HG02870 (cell line): ENCODE measurements around the gene COPG2.
"Not testable (repeated sequence)": the region's sequence is repeated elsewhere in the genome, so short reads cannot be mapped to it uniquely, and the experiment has no call there.

Experiments
- ATAC-seq: cut with Tn5 transposase; IDR thresholded peaks from one replicate; pipeline ENCODE4 v1.9.1; 2021; ENCODE audit warnings: mild to moderate bottlenecking, moderate library complexity; ENCODE audit not compliant: unreplicated experiment

COPG2 gene

GRCh38 chr7:130649004-130649790 is 19.4 kb downstream of the COPG2 start:
- ATAC-seq = peak; percentile 71

DNA sequence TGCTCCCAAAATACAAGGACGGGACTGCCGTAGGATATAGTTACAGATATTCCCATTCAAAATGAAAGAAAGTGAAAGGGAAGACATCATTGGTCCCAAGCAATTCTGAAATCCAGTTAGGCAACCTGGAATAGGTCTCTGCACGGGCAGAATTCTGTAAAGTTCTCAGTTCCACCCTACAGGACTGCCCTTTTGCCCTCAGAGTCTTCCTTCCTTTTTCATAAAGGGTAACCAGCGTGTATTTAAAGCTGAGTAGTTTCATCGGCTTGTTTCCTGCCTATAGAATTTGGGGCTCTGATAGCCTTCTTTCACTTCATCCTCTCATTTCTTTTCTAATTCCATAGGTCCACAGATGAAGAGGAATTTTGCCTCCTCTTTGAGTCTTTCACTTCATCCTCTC is 20.0 kb downstream of the COPG2 start:
- peak; percentile 23 for ATAC-seq

DNA sequence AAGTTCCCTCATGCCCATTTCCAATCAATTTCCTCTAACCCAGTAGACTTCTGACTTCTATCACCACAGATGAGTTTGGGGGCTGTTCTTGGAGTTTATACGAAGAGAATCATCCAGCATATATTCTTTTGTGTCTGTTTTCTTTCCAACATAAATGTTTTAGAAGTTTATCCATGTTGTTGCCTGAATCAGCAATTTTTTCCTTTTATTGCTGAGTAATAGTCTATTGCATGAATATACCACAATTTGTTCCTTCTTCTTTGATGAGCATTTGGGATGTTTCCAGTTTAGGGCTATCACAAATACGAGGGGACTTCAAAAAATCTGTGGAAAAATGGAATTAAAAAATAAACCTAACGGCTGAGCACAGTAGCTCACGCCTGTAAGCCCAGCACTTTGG is 26.2 kb downstream of the COPG2 start:
- no peak for ATAC-seq

DNA sequence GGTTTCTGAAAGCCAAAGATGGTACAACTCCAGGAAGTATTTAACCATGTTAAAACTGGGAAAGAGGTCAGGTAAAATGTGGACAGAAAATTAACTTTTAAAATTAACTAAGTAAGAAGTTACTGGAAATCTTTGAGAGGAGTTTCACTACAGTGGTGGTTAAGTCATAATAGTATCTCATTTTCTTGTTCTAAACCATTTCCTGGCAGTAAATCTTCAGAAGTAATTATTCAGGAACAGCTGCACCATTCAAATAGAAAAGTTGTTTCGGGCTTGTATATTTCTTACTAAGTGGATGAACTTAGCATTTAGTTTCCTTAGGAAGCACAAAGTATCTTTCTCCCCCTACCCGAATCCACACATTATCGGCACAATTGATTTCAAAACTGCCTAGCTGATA is 27.1 kb downstream of the COPG2 start:
- no peak for ATAC-seq

GRCh38 chr7:130641040-130641439 is 27.5 kb downstream of the COPG2 start:
- ATAC-seq = no peak

- ATAC-seq = no peak
Observed at GRCh38 chr7:130639388-130639787, 29.2 kb downstream of the COPG2 start.

DNA sequence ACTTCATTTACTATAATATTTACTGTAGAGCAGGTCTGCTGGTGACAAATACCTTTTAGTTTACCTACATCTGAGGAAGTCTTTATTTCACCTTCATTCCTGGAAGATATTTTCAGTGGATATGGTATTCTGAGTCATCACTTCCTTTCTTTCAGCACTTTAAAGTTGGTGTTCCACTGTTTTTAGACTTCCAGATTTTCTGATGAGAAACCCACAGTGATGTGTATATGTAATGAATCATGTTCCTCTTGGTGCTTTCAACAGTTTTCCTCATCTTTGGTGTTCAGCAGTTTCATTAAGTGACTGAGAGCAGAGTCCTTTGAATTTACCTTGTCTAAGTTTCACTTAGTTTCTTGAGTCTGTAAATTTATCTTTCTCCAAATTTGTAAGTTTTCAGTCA is 36.4 kb downstream of the COPG2 start:
- no peak for ATAC-seq

GRCh38 chr7:130628901-130629300 is 39.6 kb downstream of the COPG2 start:
- no peak for ATAC-seq

GRCh38 chr7:130627775-130628174 is 40.8 kb downstream of the COPG2 start:
- ATAC-seq = no peak

DNA sequence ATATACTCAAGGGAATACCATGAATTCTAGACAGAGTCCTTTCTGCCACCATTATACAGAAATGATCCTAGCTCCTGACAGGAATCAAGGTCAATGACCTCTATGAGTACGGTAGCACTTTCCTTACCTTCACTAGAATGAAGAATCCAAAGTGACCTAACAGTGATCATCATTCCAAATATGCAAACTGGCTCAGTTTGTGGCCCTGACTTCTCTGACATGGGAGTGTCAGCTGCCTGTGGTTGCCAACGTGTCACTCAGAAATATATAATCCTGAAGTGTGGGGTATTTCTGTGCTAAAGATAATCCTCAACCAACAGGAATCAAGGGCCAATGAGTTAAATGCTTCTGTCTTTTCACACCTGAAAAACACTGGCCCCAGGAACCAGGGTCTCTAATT is 45.7 kb downstream of the COPG2 start:
- ATAC-seq = no peak

GRCh38 chr7:130615583-130615982 is 53.0 kb downstream of the COPG2 start:
- no peak for ATAC-seq

GRCh38 chr7:130614449-130614848 is 54.1 kb downstream of the COPG2 start:
- no peak for ATAC-seq

DNA sequence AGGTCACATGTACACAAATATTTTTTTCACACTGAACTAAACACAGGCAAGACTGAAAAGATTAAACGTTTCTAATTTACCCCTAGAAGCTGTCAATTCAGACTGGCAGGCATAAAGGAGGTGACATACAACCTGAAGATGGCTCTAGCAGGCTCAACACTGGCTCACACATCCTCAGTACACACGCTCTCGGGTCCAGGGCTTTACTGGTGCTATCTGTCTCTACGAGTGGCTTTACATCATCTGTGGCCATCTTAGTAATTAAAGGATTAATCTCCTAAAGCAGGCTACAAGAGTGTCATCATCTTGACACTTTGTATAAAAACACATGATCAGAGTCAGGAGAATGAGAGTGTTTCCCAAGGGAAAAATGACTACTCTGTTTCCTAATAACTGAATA is 57.3 kb downstream of the COPG2 start:
- ATAC-seq = no peak

DNA sequence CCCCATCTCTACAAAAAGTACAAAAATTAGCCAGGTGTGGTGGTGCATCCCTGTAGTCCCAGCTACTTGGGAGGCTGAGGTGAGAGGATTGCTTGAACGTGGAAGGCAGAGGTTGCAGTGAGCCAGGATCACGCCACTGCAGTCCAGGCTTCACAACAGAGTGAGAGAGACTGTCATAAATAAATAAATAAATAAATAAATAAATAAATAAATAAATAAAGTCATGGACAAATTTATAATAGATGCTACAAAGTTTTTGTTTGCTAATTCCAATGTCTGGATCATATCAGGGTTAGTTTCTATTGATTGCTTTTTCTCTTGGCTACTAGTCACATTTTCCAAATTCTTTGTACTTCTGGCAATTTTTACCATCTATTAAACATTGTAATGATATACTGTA is 61.5 kb downstream of the COPG2 start:
- ATAC-seq = not testable (repeated sequence)

GRCh38 chr7:130606161-130606560 is 62.4 kb downstream of the COPG2 start:
- ATAC-seq = no peak

GRCh38 chr7:130598056-130598455 is 70.5 kb downstream of the COPG2 start:
- ATAC-seq = no peak

DNA sequence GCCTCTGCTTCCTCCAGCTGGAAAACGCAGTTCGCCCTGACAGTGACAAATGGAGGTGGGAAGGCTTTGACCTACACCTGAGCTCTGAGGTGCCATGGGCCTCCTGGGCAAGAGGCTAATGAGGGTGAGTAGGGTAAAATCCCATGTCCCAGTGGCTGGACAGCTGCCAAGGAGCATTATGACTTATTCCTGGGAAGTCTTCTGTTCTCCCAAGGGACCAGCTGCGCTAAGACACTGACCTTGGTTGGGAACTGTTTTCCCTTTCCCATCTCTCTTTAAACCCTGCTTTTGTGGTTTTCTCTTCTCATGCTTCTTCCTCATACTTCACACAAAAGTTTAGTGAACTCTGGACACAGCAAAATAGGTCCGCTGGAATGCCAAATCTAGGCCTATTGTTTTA is 72.6 kb downstream of the COPG2 start:
- no peak for ATAC-seq

DNA sequence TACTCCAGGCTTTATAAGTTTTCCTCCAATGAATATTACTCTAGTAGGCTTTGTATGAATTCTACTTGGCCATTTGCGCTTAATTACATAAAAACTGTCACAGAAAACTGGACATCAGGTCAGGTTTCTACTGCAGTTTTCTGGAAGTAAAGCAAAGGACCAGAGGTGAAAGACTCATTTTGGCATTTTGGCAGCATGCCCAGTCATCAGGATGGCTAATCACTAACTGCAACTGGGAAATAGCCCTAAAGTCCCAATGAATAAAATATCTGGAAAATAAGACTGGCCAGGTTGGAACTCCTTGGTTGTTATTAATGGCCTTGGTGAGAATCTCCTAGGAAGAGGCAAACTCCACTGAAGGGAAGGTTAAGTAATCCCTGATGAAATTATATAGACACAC is 75.5 kb downstream of the COPG2 start:
- ATAC-seq = no peak

DNA sequence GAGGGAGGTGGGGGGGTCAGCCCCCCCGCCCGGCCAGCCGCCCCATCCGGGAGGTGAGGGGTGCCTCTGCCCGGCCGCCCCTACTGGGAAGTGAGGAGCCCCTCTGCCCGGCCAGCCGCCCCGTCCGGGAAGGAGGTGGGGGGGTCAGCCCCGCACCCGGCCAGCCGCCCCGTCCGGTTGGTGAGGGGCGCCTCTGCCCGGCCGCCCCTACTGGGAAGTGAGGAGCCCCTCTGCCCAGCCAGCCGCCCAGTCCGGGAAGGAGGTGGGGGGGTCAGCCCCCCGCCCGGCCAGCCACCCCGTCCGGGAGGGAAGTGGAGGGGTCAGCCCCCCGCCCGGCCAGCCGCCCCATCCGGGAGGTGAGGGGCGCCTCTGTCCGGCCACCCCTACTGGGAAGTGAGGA is 77.1 kb downstream of the COPG2 start:
- not testable (repeated sequence) for ATAC-seq

GRCh38 chr7:130585932-130586331 is 82.6 kb downstream of the COPG2 start:
- ATAC-seq = not testable (repeated sequence)

DNA sequence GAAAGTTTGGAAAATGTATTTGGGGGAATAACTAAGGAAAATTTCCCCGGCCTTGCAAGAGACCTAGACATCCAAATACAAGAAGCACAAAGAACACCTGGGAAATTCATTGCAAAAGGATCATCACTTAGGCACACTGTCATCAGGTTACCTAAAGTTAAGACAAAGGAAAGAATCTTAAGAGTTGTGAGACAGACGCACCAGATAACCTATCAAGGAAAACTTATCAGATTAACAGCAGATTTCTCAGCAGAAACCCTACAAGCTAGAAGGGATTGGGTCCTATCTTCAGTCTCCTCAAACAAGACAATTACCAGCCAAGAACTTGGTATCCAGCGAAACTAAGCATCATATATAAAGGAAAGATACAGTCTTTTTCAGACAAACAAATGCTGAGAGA is 93.4 kb downstream of the COPG2 start:
- ATAC-seq = not testable (repeated sequence)

- not testable (repeated sequence) for ATAC-seq
Observed at GRCh38 chr7:130570144-130570543, 98.4 kb downstream of the COPG2 start.

GRCh38 chr7:130566898-130567280 is 101.7 kb downstream of the COPG2 start:
- ATAC-seq = no peak
